ENCODE measurements around the gene CTDSP2. TPM values are rescaled to one million over a fixed set of nuclear protein-coding genes. Genes with fewer than 3 reads are reported as not detected.
"Not testable (repeated sequence)": the region's sequence is repeated elsewhere in the genome, so short reads cannot be mapped to it uniquely, and the experiment has no call there.

The CTDSP2 gene
- total RNA-seq, 1 donor from 2014 or later = 62.3 TPM

- no peak for DNase-seq (ENCODE audit: low read depth in 2 of 2)
Measured at GRCh38 chr12:57853864-57854556, 7.5 kb upstream of the CTDSP2 start.

GRCh38 chr12:57852620-57853500 lies 6.3 kb upstream of the CTDSP2 start:
- DNase-seq (ENCODE audit: low read depth in 2 of 2) = no peak

GRCh38 chr12:57852200-57852599 lies 5.7 kb upstream of the CTDSP2 start:
- no peak for DNase-seq (ENCODE audit: low read depth in 2 of 2)

GRCh38 chr12:57851552-57851951 lies 5.0 kb upstream of the CTDSP2 start:
- no peak for DNase-seq (ENCODE audit: low read depth in 2 of 2)

- no peak for DNase-seq (ENCODE audit: low read depth in 2 of 2)
Measured at GRCh38 chr12:57850854-57851430, 4.4 kb upstream of the CTDSP2 start.

- not testable (repeated sequence) for DNase-seq (ENCODE audit: low read depth in 2 of 2)
Measured at GRCh38 chr12:57849447-57849846, 2.9 kb upstream of the CTDSP2 start.

GRCh38 chr12:57849035-57849434 lies 2.5 kb upstream of the CTDSP2 start:
- DNase-seq (ENCODE audit: low read depth in 2 of 2) = no peak

- no peak for DNase-seq (ENCODE audit: low read depth in 2 of 2)
Measured at GRCh38 chr12:57848208-57848607, 1.7 kb upstream of the CTDSP2 start.

GRCh38 chr12:57846285-57846576 lies 298 bp downstream of the CTDSP2 start:
- no peak for DNase-seq (ENCODE audit: low read depth in 2 of 2)

GRCh38 chr12:57845478-57846284 lies 848 bp downstream of the CTDSP2 start:
- DNase-seq (ENCODE audit: low read depth in 2 of 2) = peak; percentile 63 to 66

- DNase-seq (ENCODE audit: low read depth in 2 of 2) = peak; percentile 51 to 73
Measured at GRCh38 chr12:57844709-57845477, 1.6 kb downstream of the CTDSP2 start.

- no peak for DNase-seq (ENCODE audit: low read depth in 2 of 2)
Measured at GRCh38 chr12:57842342-57843294, 3.9 kb downstream of the CTDSP2 start.

- no peak for DNase-seq (ENCODE audit: low read depth in 2 of 2)
Measured at GRCh38 chr12:57841445-57841844, 5.1 kb downstream of the CTDSP2 start.

GRCh38 chr12:57840726-57841125 lies 5.8 kb downstream of the CTDSP2 start:
- DNase-seq (ENCODE audit: low read depth in 2 of 2) = peak in 1 of 2 donors; percentile 63

GRCh38 chr12:57839996-57840395 lies 6.5 kb downstream of the CTDSP2 start:
- no peak for DNase-seq (ENCODE audit: low read depth in 2 of 2)

GRCh38 chr12:57838594-57839302 lies 7.8 kb downstream of the CTDSP2 start:
- DNase-seq (ENCODE audit: low read depth in 2 of 2) = peak; percentile 75 to 92

- peak in 1 of 2 donors; percentile 88 for DNase-seq (ENCODE audit: low read depth in 2 of 2)
Measured at GRCh38 chr12:57837864-57838562, 8.5 kb downstream of the CTDSP2 start.

Data from lung microvascular endothelial cell (primary cell).